Measurements from ENCODE around the gene KYNU. TPM values are rescaled to one million over a fixed set of nuclear protein-coding genes. Genes with fewer than 3 reads are reported as not detected.

Gene KYNU
- total RNA-seq, 1 donor from 2014 or later = 34.5 TPM

GRCh38 chr2:142937347-142937746 is 59.9 kb downstream of the KYNU start:
- intact Hi-C loops (cut with DNase I) = no loop called here
- Histone ChIP-seq H3K4me3 (no peak overlapping the region), H3K27me3 (no peaks in the 10 kb centered on the region), H3K36me3 (no peaks in the 10 kb centered on the region), H3K27ac (no peak overlapping the region), H3K4me1 (no peaks in the 10 kb centered on the region), H3K9me3 (no peaks in the 10 kb centered on the region)
- ATAC-seq (no peak), DNase-seq (no peak)
- TF ChIP-seq CTCF (IDR thresholded peaks at IDR 0.05) = no peak

GRCh38 chr2:142938240-142938639 is 60.8 kb downstream of the KYNU start:
- no peaks in the 10 kb centered on the region for H3K9me3 ChIP-seq
- ATAC-seq (no peak), DNase-seq (no peak)
- H3K27me3 ChIP-seq = no peaks in the 10 kb centered on the region
- H3K4me3 ChIP-seq = no peak overlapping the region
- no peaks in the 10 kb centered on the region for H3K36me3 ChIP-seq
- intact Hi-C loops (cut with DNase I) = no loop called here
- H3K27ac ChIP-seq = no peak overlapping the region
- TF ChIP-seq CTCF (IDR thresholded peaks at IDR 0.05) = no peak
- no peaks in the 10 kb centered on the region for H3K4me1 ChIP-seq

- Histone ChIP-seq H3K9me3 (no peaks in the 10 kb centered on the region), H3K4me3 (no peak overlapping the region), H3K36me3 (no peaks in the 10 kb centered on the region), H3K27me3 (no peaks in the 10 kb centered on the region), H3K27ac (no peak overlapping the region), H3K4me1 (no peaks in the 10 kb centered on the region)
- no peak for TF ChIP-seq CTCF (IDR thresholded peaks at IDR 0.05)
- DNase-seq (no peak), ATAC-seq (no peak)
- intact Hi-C loops (cut with DNase I) = no loop called here
These were observed 63.3 kb downstream of the KYNU start for GRCh38 chr2:142940606-142941223.

- Histone ChIP-seq H3K4me1 (no peaks in the 10 kb centered on the region), H3K9me3 (no peaks in the 10 kb centered on the region), H3K36me3 (no peaks in the 10 kb centered on the region), H3K27me3 (no peaks in the 10 kb centered on the region), H3K27ac (no peak overlapping the region), H3K4me3 (no peak overlapping the region)
- intact Hi-C loops (cut with DNase I) = no loop called here
- TF ChIP-seq CTCF (IDR thresholded peaks at IDR 0.05) = no peak
- DNase-seq (no peak), ATAC-seq (no peak)
These were observed 65.2 kb downstream of the KYNU start for GRCh38 chr2:142942690-142943089.

GRCh38 chr2:142944264-142944663 is 66.8 kb downstream of the KYNU start:
- H3K27ac ChIP-seq = no peak overlapping the region
- intact Hi-C loops (cut with DNase I) = no loop called here
- H3K4me1 ChIP-seq = no peaks in the 10 kb centered on the region
- TF ChIP-seq CTCF (IDR thresholded peaks at IDR 0.05) = no peak
- DNase-seq (no peak), ATAC-seq (no peak)
- no peaks in the 10 kb centered on the region for H3K27me3 ChIP-seq
- H3K9me3 ChIP-seq = no peaks in the 10 kb centered on the region
- no peaks in the 10 kb centered on the region for H3K36me3 ChIP-seq
- H3K4me3 ChIP-seq = no peak overlapping the region

- Histone ChIP-seq H3K27me3 (no peaks in the 10 kb centered on the region), H3K4me3 (no peak overlapping the region), H3K9me3 (no peaks in the 10 kb centered on the region), H3K27ac (no peak overlapping the region), H3K4me1 (no peaks in the 10 kb centered on the region), H3K36me3 (no peaks in the 10 kb centered on the region)
- DNase-seq = no peak
- no peak for TF ChIP-seq CTCF (IDR thresholded peaks at IDR 0.05)
- no peak for ATAC-seq
- intact Hi-C loops (cut with DNase I) = no loop called here
These were observed 67.3 kb downstream of the KYNU start for GRCh38 chr2:142944721-142945120.
